Measurements from ENCODE around the gene SLC9A5.

Gene SLC9A5

GRCh38 chr16:67305216-67306071 is 56.7 kb downstream of the SLC9A5 start:
- DNase-seq (ENCODE audit: low read depth, low spot score), result no peak

GRCh38 chr16:67310561-67310960 is 61.8 kb downstream of the SLC9A5 start:
- no peak for DNase-seq (ENCODE audit: low read depth, low spot score)

- DNase-seq (ENCODE audit: low read depth, low spot score), result peak; percentile 85
These were observed 63.1 kb downstream of the SLC9A5 start for GRCh38 chr16:67311607-67312488.

- no peak for DNase-seq (ENCODE audit: low read depth, low spot score)
These were observed 63.9 kb downstream of the SLC9A5 start for GRCh38 chr16:67312719-67313118.

- DNase-seq (ENCODE audit: low read depth, low spot score), result no peak
These were observed 69.1 kb downstream of the SLC9A5 start for GRCh38 chr16:67317853-67318252.

All from brain pericyte (primary cell).